CD4-positive, alpha-beta T cell (primary cell): ENCODE results near the gene C11orf21. TPM values are rescaled to one million over a fixed set of nuclear protein-coding genes. Genes with fewer than 3 reads are reported as not detected.

Source experiments
- ATAC-seq: fragments of 200-7000 bp; cut with Tn5 transposase; one replicate; pipeline ENCODE4 v1.10.0; 2022; ENCODE audit warnings: mild to moderate bottlenecking; ENCODE audit not compliant: poor library complexity
- CTCF ChIA-PET: fragments of 350-600 bp; sonication (Branson Sonifier 250); formaldehyde crosslinking; loops from one replicate; lab custom pipeline; 2021; ENCODE audit warnings: antibody characterized with exemption, inconsistent platforms; lab: Charles Lee
- POLR2A ChIA-PET: fragments of 350-600 bp; sonication (Branson Sonifier 250); formaldehyde crosslinking; loops from one replicate; lab custom pipeline; 2021; ENCODE audit warnings: antibody characterized with exemption, inconsistent platforms; lab: Charles Lee
- DNase-seq, 14 experiments: peaks; one replicate each; pipeline ENCODE4 v3.0.0-alpha.2; 2013 to 2020; ENCODE audit warnings: mixed read lengths in 2 of 14
- H3K27ac ChIP-seq, 2 donors: one replicate each; pipeline versions ENCODE4 v1.5.1 to v1.7.0; 2013; ENCODE audit warnings: low read length in 2 of 2, low read depth in 1 of 2, mild to moderate bottlenecking in 1 of 2
- H3K27me3 ChIP-seq, 2 experiments: 1 replicate in 1 of 2; 2 replicates in 1 of 2; pipeline versions ENCODE4 v1.6.1 to v1.7.0; 2013; ENCODE audit warnings: low read length in 2 of 2, control low read depth in 1 of 2, mild to moderate bottlenecking in 1 of 2, moderate library complexity in 1 of 2; ENCODE audit not compliant: insufficient read depth in 2 of 2, control insufficient read depth in 1 of 2
- H3K36me3 ChIP-seq: one replicate; pipeline ENCODE4 v1.6.1; 2013; ENCODE audit warnings: low read length, control low read depth; ENCODE audit not compliant: insufficient read depth
- H3K4me1 ChIP-seq: one replicate; pipeline ENCODE4 v1.6.1; 2013; ENCODE audit warnings: low read length, control low read depth; ENCODE audit not compliant: insufficient read depth
- H3K4me3 ChIP-seq: one replicate; pipeline ENCODE4 v1.5.1; 2013; ENCODE audit warnings: mild to moderate bottlenecking, low read length, moderate library complexity
- H3K9me3 ChIP-seq, 2 experiments: 1 replicate in 1 of 2; 2 replicates in 1 of 2; pipeline versions ENCODE4 v1.6.1 to v1.7.0; 2013; ENCODE audit warnings: low read length in 2 of 2, mild to moderate bottlenecking in 2 of 2, control low read depth in 1 of 2, moderate library complexity in 1 of 2; ENCODE audit not compliant: control insufficient read depth in 1 of 2, insufficient read depth in 1 of 2
- H3K27ac Mint-ChIP-seq: one replicate; pipeline ENCODE4 v1.8.0; 2020; ENCODE audit warnings: mixed read lengths
- H3K27me3 Mint-ChIP-seq: one replicate; pipeline ENCODE4 v1.8.0; 2021; ENCODE audit warnings: mixed read lengths
- H3K36me3 Mint-ChIP-seq: one replicate; pipeline ENCODE4 v1.8.0; 2021; ENCODE audit warnings: low read depth, mixed read lengths
- H3K4me1 Mint-ChIP-seq: one replicate; pipeline ENCODE4 v1.8.0; 2021; ENCODE audit warnings: low read depth, mixed read lengths
- H3K4me3 Mint-ChIP-seq: one replicate; pipeline ENCODE4 v1.8.0; 2020; ENCODE audit warnings: mild to moderate bottlenecking, mixed read lengths
- H3K9me3 Mint-ChIP-seq: one replicate; pipeline ENCODE4 v1.8.0; 2020; ENCODE audit warnings: mixed read lengths
- CTCF ChIP-seq: fragments of 200-600 bp; IDR thresholded peaks from one replicate; pipeline ENCODE4 v1.8.0; 2022; ENCODE audit warnings: antibody characterized with exemption, mild to moderate bottlenecking
- intact Hi-C, 2 experiments: fragments of 100-400 bp; cut with DNase I in 1 of 2; cut with micrococcal nuclease in 1 of 2; formaldehyde crosslinking; loops; one replicate each; pipeline versions ENCODE4 v1.15.1 to v1.9.0; 2023 to 2025; cut with DNase I, micrococcal nuclease
- total RNA-seq, 174 experiments: library from RNA in 2 of 174; stranded (reverse) in 2 of 174; gene quantifications; one replicate each; pipeline ENCODE4 v1.2.3 and lab custom pipeline; 2021 to 2026

C11orf21 gene
- total RNA-seq, 2 experiments from 2014 or later: 71.2 to 71.7 TPM

GRCh38 chr11:2270322-2271076 is 31.2 kb downstream of the C11orf21 start, which contains the start of gene ASCL2:
ASCL2 (minus strand) TSS chr11:2270588; CDS start chr11:2270332, 256 bp downstream.
- H3K27me3 Mint-ChIP-seq: peaks cover 39% of the 10 kb centered on the region
- CTCF ChIA-PET: no interaction called here
- Histone ChIP-seq H3K9me3 (peaks cover 0 to 33% of the 10 kb centered on the region in 2 experiments), H3K4me3 (peak within 1 kb of the TSS; percentile 42), H3K27me3 (peaks cover 29 to 35% of the 10 kb centered on the region in 2 experiments), H3K4me1 (peaks cover 49% of the 10 kb centered on the region), H3K36me3 (no peaks in the 10 kb centered on the region), H3K27ac (no peak within 1 kb of the TSS)
- TF ChIP-seq CTCF: no peak
- DNase-seq (peak in 2 of 14 experiments; percentile 19 to 21), ATAC-seq (no peak)
- intact Hi-C loops: no loop called here
- H3K9me3 Mint-ChIP-seq: no peaks in the 10 kb centered on the region
- peaks cover 15% of the 10 kb centered on the region for H3K4me1 Mint-ChIP-seq
- POLR2A ChIA-PET: interaction anchor here (0.9 to 1.7 kb wide), 2 partner anchors 32 to 130 kb away, joined by 3 to 4 read pairs; partner anchors contain the start of genes C11orf21, TSPAN32 and TSSC4
- H3K27ac Mint-ChIP-seq: no peak within 1 kb of the TSS
- no peaks in the 10 kb centered on the region for H3K36me3 Mint-ChIP-seq
- H3K4me3 Mint-ChIP-seq: peak within 1 kb of the TSS; percentile 62

DNA sequence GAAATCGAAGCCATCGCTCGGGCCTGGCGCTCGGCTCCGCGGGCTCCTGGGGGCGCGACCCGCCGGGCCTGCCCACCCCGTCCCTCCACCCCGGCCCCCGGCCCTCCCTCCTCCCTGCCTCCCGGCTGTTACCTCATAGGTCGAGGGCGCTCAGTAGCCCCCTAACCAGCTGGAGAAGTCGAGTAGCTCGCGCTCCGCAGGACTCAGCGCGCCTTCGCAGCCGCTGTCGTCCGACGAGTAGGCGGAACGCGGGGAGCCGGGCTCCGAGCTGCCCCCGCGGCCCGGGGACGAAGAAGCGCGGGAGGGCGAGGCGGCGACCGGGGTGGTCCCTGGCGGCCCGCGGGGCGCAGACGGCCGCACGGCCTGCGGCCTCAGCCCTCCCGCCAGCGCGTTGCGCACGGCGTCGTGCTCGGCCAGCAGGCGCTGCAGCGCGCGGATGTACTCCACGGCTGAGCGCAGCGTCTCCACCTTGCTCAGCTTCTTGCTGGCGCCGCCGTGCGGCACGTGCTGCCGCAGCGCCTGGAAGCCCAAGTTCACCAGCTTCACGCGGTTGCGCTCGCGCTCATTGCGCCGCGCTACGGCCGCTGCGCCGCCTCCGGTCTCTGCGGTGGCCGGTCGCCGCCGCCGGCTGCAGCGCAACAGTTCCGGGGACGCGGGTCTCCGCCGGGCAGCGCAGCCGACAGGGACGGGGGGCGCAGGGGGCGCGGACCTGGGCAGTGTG is 32.0 kb downstream of the C11orf21 start:
- TF ChIP-seq CTCF: no peak
- no peak overlapping the region for H3K27ac ChIP-seq
- H3K4me3 Mint-ChIP-seq: no peak overlapping the region
- H3K36me3 Mint-ChIP-seq: no peaks in the 10 kb centered on the region
- DNase-seq: peak in 11 of 14 experiments; percentile 13 to 80 (median 33)
- intact Hi-C loops: loop anchor here in 1 of 2 experiments (2.0 kb wide), 1 partner anchor 73 kb away; no protein-coding TSS in a partner anchor
- ChIA-PET CTCF (no interaction called here), POLR2A (interaction anchor here (0.9 to 1.7 kb wide), 2 partner anchors 32 to 131 kb away, joined by 3 to 4 read pairs; partner anchors contain the start of genes C11orf21, TSPAN32 and TSSC4)
- H3K27me3 Mint-ChIP-seq: peaks cover 42% of the 10 kb centered on the region
- H3K4me1 ChIP-seq: peaks cover 54% of the 10 kb centered on the region
- peaks cover 0 to 25% of the 10 kb centered on the region in 2 experiments for H3K9me3 ChIP-seq
- ATAC-seq: peak; percentile 65
- peaks cover 19% of the 10 kb centered on the region for H3K4me1 Mint-ChIP-seq
- H3K4me3 ChIP-seq: peak overlapping the region; percentile 42
- peaks cover 29 to 35% of the 10 kb centered on the region in 2 experiments for H3K27me3 ChIP-seq
- no peaks in the 10 kb centered on the region for H3K36me3 ChIP-seq
- no peaks in the 10 kb centered on the region for H3K9me3 Mint-ChIP-seq
- H3K27ac Mint-ChIP-seq: no peak overlapping the region
